AG09319 (cell line): ENCODE results near the gene TRIM3.

Experiments
- DNase-seq: peaks from one replicate; pipeline ENCODE4 v3.0.0-alpha.2; 2010; ENCODE audit warnings: low read depth; ENCODE audit errors: extremely low read depth
- CTCF ChIP-seq: IDR thresholded peaks from 2 replicates; pipeline ENCODE4 v1.5.1; 2011; ENCODE audit warnings: low read depth, mild to moderate bottlenecking, inconsistent platforms, low read length, moderate library complexity

Gene TRIM3

GRCh38 chr11:6486938-6487337 lies 13.2 kb upstream of the TRIM3 start:
- DNase-seq, result no peak
- no peak for TF ChIP-seq CTCF

GRCh38 chr11:6486256-6486655 lies 12.5 kb upstream of the TRIM3 start:
- no peak for TF ChIP-seq CTCF
- no peak for DNase-seq

DNA sequence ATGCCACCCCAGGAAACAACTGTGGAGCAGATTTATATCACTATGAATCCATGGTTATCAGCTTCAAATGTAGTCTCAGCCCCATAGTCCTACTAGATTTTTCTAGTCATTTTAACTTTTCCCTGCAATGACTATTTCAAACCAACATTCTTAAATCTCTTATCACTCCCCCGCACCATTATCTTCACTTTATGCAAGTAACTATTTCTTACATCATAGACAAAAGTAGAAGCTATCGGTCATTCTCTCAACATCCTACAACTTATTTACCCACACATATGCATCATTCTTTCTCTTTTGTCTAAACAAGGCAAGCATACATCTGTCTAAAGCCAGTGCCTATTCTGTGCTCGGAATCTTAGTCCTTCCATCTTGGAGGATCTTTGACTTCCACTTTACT lies 11.9 kb upstream of the TRIM3 start:
- no peak for TF ChIP-seq CTCF
- DNase-seq, result no peak

DNA sequence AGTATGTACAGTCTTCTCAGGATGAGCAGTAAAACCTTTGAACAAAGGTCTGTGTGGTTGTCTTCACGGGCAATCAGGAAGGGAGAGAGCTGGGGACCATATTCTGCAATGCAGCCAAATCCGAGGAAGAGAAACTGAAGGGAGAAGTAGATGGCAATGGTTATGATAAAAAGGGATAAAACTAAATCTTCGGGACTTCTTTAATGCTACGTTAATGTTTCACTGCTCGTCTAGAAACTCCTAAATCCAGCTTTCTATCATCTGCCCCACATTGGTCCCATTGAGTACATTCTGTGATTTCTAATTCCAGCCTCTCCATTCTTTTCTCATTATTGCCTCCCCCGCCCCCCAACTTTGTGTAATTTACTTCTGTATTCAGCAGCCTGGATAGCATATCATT lies 9.3 kb upstream of the TRIM3 start:
- no peak for TF ChIP-seq CTCF
- DNase-seq, result no peak

DNA sequence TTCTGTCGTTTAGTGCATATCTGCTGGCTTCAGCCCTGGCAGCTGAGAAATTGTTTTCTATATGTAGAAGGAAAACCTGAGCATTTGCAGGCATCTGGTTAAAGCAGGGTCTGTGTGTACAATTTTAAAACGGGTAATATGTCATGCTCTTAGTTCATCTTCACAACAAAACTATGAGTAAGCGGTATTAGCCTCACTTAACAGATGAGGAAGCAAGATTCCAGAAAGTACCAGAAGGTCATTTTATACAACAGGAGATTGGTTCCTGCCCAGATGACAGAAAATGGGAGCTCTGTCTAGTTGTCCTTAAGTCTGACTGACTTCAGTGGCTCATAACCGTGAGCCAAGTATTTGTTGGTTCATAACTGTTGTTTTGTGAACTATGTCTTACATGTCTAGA lies 8.7 kb upstream of the TRIM3 start:
- no peak for TF ChIP-seq CTCF

DNA sequence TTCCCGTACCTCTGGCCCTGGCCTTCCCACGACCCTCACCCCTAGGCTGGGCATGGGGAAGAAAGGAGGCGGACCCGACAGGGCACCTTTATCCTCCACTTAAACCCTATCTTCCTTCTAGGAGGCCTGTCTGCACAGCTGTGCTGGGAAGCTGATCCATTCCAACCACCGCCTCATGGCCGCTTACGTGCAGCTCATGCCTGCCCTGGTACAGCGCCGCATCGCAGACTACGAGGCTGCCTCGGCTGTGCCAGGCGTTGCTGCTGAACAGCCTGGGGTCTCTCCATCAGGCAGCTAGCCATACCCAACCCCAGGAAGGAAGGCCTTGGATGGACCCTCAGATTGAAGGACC lies 8.2 kb upstream of the TRIM3 start:
- TF ChIP-seq CTCF, result no peak
- DNase-seq, result no peak

More for the DNA sequence above, 8.7 kb upstream of the TRIM3 start:
- no peak for DNase-seq

DNA sequence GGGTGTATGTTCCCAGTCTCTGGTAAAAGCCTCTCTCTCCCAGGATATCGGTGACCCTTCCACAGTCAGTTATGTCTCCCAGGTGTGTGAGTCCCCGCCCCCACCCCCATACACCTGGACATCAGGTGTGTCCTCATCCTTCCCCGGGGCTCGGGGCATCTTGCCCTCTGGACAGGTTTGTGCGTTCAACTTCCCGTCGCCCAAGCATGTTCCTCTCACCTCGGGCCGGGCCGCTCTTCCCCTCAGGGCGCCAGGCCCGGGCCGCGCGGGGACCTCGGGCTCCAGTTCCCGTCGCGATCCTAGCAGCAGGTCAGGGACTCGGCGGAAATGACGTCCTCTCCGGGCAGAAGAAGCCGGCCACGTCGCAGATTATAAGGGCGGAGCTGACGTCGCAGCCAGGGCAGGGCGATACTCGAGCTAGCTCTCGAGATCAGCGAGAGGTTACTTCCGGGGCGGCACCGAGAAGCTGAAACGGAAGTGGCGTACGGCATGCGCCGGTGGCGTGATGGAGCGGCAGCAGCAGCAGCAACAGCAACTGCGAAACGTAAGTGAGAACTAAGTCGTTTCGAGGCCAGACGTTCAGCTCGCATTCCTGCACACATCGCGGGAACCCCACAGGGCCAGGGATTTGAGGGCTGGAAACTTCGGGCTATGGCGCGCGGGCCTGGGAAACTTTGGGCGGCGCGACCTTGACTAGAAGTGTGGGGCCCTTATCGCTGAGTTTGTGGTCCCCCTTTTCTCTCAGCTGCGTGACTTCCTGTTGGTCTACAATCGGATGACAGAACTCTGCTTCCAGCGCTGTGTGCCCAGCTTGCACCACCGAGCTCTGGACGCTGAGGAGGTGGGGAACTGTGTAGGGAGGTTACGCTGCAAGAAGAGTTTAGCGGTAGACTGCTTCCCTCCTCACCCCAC lies 7.5 kb upstream of the TRIM3 start, which contains the start of the genes ARFIP2 and TIMM10B:
Gene ARFIP2, minus strand, starts transcription at position 320 of the 912 bp plus-strand sequence. CDS start 910 bp downstream, outside the sequence.
Gene TIMM10B, plus strand, starts transcription at position 490 of the 912 bp plus-strand sequence. Its CDS starts 16 bp downstream, at position 506.
- TF ChIP-seq CTCF, result no peak
- peak; percentile 93 for DNase-seq
